GM19193 (cell line): ENCODE data around the gene ALDH1A2.

Experiments
- POLR2A ChIP-seq: IDR thresholded peaks from 4 replicates; pipeline ENCODE4 v1.6.1; 2011; ENCODE audit not compliant: insufficient read depth, insufficient read length; ENCODE audit errors: extremely low read depth

The ALDH1A2 gene

GRCh38 chr15:58053315-58054153, 12.0 kb downstream of the ALDH1A2 start:
- no peak for TF ChIP-seq POLR2A

GRCh38 chr15:58052334-58052733, 13.2 kb downstream of the ALDH1A2 start:
- no peak for TF ChIP-seq POLR2A

GRCh38 chr15:58049520-58050227, 15.8 kb downstream of the ALDH1A2 start:
- no peak for TF ChIP-seq POLR2A

DNA sequence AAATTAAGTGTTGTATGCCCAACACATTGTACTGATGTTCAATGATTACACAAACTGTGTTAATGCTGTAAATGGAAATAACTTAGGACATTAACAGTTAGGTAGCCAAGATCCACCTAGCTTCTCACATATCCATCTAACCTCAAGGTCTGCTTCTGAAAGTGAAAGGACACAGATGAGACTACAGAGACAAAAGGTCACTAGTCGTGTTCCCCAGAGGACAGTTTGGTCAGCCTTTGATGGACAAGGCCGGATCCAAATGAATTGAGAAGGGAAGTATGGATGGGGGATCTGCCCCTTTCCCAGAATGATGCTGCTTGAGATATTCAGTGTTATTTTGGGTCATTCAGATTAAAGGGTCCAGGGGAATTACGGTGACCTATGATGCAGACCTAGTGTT, 17.2 kb downstream of the ALDH1A2 start:
- TF ChIP-seq POLR2A, result no peak

GRCh38 chr15:58047149-58047548, 18.4 kb downstream of the ALDH1A2 start:
- TF ChIP-seq POLR2A, result no peak

GRCh38 chr15:58046467-58046866, 19.0 kb downstream of the ALDH1A2 start:
- TF ChIP-seq POLR2A, result no peak

DNA sequence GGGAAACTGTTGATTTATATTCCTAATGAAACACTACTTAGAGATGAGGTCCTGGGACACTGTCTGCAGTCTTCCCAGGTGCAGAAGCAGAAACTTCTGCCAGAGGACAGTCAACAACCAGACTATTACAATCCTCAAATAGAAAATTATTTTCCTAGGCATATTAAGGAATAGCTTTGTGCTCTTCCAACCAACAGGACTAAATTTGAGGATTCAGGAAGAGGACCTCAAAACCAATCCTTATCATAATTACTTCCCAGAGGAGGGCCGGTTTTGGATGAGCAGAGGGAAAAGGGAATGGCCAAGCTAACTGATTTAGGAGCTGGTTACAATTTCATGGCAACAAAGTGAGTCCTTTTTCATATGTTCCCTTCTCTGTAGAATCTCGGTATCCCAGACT, 21.0 kb downstream of the ALDH1A2 start:
- TF ChIP-seq POLR2A, result no peak

DNA sequence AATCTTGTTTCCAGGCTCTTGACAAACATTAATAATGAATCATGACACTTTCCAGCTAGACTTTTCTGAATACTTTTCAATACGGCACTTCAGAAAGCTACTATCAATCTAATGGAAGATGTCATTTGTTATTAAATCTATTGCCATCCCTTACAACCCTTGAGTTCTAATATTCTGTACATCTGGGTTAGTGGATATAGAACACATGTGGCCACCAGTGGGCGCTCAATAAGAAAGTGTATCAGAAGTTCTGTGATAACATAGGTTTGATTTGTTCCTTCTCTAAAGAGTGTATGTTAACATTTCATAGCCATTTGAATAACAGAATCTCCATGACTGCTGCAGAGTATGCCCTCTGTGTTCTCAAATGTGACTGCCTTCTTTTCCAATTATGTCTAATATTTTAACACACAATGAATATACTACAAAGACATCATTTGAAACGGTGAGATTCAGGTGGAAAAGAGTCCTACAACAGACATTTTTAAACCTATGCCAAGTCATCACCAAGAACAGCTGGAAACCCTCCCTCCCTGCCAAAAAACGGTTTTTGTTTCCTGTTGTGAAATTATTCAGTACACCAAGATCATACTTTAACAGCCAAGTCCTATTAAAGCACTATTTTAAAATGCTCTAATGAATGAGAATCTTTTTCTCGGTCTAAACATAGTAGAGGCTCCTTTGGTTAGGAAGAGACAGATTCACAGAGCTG, 22.2 kb downstream of the ALDH1A2 start:
- no peak for TF ChIP-seq POLR2A

DNA sequence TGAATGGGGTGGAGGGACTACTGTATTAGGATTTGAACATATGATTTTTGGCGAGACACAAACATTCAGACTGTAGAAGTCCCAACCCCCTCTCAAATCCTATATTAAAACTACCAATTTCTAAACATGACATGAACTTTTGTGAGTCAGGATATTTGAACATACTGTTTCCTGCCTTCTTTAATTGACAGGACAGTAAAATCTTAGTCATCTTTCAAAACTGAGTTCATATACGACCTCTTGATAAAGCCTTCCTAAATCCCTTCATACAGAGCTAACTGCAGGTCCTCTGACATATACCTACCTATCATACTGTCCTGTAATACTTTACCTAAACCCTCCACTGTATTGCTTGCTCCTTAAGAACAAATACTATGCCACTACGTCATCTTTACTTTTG, 23.5 kb downstream of the ALDH1A2 start:
- TF ChIP-seq POLR2A, result no peak

DNA sequence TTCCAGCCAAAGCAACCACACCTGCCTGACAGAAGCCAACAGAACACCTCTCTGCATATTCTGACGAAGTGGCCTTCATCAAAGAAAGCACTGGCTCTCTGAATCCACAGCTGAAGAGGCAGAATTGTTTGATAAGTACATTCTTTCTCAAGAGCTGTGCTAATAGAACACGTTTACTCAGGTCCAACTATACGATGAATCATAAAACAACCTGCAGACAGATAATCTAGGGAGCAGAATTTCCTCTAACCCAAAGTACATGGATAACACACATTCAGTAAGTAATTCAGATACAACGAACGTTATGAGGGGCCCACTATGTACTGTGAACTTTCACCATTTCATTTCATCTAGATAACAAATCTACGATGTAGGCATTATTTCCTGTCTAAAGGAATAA, 25.4 kb downstream of the ALDH1A2 start:
- TF ChIP-seq POLR2A, result no peak

DNA sequence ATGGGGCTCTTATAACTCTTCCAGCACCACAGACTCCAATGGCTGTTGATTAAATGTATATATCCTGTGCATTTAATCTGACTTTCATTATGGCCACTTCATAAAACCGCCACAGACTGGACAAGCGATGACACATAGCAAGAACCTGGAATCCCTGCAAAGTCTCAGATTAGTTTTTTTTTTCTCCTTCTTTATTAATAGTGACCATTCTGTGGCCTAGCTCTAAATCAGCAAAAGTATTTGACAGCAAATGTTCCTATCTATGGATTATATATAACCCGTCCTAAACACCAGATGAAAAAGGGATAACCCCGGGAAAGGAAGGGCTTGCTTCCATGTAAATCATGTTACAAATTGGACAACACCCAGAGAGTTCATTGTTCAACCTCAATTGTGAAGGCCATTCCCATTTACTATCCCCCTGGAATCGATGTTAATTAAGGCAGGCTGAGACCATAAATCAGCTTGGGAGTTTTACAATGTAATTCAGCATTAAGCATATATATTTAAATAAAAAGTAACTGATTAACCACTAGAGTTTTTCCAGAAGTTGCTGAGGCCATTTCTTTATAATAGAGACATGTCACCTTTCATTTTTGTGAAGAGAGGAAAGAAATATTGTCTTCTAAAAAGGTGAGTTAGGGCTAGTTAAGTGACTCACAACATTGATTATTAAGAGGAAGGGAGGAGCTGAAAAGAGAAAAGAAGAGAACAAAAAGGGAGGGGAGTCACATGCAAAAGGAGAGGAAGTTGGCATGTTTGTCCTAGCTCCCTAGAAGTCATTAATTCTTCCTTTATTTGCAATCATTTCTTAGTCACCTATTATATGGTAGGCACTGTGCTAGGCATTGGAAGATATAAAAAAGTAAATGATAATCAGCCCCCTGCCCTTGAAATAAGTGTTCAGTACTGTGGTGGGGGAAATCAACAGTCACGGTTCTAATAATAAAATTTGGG, 26.2 kb downstream of the ALDH1A2 start:
- TF ChIP-seq POLR2A, result no peak

GRCh38 chr15:58038426-58039078, 27.0 kb downstream of the ALDH1A2 start:
- TF ChIP-seq POLR2A, result no peak

- TF ChIP-seq POLR2A, result no peak
Measured at GRCh38 chr15:58037723-58038301, 27.7 kb downstream of the ALDH1A2 start.
